Gastroesophageal sphincter (tissue), 3 donors: ENCODE measurements around the gene E2F7.

Experiments
- CTCF ChIP-seq, 4 experiments: fragments of 200-600 bp in 2 of 4; fragments of 450-650 bp in 2 of 4; sonication (generic) in 1 of 4; IDR thresholded peaks; one replicate each; pipeline ENCODE4 v1.5.1; 2017 to 2019; ENCODE audit warnings: antibody characterized with exemption in 4 of 4, mild to moderate bottlenecking in 2 of 4, moderate library complexity in 2 of 4
- EP300 ChIP-seq: sonication (generic); formaldehyde crosslinking; IDR thresholded peaks from one replicate; pipeline ENCODE4 v1.6.1; 2017; ENCODE audit warnings: antibody characterized with exemption, mild to moderate bottlenecking
- POLR2A ChIP-seq, 2 donors: fragments of 450-650 bp; IDR thresholded peaks; one replicate each; pipeline ENCODE4 v1.6.1; 2017; ENCODE audit warnings: antibody characterized with exemption in 2 of 2, mild to moderate bottlenecking in 2 of 2, moderate library complexity in 1 of 2

DNA sequence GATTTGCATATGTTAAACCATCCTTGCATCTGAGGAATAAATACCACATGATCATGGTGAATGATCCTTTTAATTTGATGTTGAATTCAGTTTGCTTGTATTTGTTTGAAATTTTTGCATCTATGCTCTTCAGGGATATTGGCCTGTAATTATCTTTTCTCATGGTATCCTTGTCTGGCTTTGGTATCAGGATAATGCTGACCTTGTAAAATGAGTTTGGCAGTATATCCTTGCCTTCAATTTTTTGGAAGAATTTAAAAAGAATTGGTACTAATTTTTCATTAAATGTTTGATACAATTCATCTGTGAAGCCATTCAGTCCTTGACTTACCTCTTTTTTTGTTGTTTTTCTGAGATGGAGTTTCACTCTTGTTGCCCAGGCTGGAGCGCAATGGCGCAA, 85.2 kb downstream of the E2F7 start:
- TF ChIP-seq POLR2A (IDR thresholded peaks at IDR 0.05) (no peak), CTCF (IDR thresholded peaks at IDR 0.05) (no peak), EP300 (no peak)
